ENCODE results near the gene MRGPRF.
A peak's percentile ranks its signal among the peaks of the same experiment; 100 is the strongest.
"Not testable (repeated sequence)": the region's sequence is repeated elsewhere in the genome, so short reads cannot be mapped to it uniquely, and the experiment has no call there.

Gene MRGPRF

GRCh38 chr11:68999748-69000355, 13.2 kb downstream of the MRGPRF start:
- H3K9me3 Mint-ChIP-seq; H3K4me3 Mint-ChIP-seq; H3K4me1 Mint-ChIP-seq (ENCODE audit: low read depth in 2 of 2); H3K36me3 Mint-ChIP-seq (ENCODE audit: insufficient read depth); DNase-seq: not testable (repeated sequence)
- ATAC-seq (replicated peaks): peak; percentile 19
- Mint-ChIP-seq H3K27me3 (peaks cover 18 to 58% of the 10 kb centered on the region in 2 donors), H3K27ac (peak overlapping the region; percentile 19 to 46)

DNA sequence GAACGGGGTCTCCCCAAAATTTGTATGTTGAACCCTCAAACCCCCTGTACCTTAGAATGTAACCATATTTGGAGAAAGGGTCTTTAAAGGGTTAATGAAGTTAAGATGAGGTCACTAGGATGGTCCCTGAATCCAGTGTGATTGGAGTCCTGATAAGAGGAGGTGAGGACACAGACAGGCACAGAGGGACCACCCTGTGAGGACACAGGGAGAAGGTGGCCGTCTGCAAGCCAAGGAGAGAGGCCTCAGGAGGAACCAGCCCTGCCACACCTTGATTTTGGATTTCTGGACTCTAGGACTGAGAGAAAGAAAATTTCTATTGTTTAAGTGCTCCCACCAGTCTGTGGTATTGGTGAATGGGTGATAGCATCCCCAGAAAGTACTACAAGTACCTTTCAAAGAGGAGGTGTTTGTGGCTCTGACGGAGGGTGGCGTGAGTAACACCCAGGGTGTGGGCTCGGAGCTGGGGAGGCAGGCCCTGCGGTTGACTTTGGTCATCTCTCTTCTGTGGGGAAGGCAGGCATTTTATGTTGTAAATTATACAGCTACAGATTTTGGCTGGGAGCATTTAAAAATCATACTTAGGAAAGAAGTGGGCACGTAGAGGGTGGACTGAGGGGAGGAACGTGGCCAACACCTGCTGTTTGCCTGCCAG, 13.8 kb downstream of the MRGPRF start:
- Mint-ChIP-seq H3K27me3 (peaks cover 18 to 58% of the 10 kb centered on the region in 2 donors), H3K4me3 (peak overlapping the region in 1 of 2 donors; percentile 48), H3K4me1 (ENCODE audit: low read depth in 2 of 2) (peaks cover 4 to 10% of the 10 kb centered on the region in 2 donors), H3K9me3 (no peaks in the 10 kb centered on the region), H3K36me3 (ENCODE audit: insufficient read depth) (peaks cover 2% of the 10 kb centered on the region), H3K27ac (peak overlapping the region; percentile 19 to 46)
- peak in 1 of 3 experiments; percentile 16 for DNase-seq
- ATAC-seq (replicated peaks): peak; percentile 83

DNA sequence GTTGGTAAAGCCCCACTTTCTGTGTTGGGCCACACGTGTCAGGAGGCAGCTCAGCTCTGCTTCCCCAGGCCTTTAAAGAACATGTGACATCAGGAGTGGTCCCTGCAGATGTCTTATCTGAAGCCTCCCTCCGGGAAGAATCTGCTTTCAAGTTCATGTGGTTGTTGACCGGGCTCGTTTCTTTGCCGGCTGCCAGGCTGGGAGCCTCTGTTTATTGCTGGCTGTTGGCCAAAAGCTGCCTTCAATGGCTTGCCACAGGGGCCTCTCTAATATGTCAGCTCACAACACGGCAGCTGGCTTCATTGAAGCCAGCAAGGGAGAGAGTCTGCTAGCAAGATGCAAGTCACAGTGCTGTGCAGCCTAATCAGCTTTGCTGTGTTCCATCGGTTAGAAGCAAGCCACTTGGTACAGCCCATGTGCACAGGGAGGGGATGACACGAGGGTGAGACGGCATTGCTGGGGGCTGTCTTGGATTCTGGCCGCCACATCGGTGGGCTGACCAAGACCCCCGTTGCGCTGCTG, 14.6 kb downstream of the MRGPRF start:
- no peak for ATAC-seq (replicated peaks)
- no peak overlapping the region for H3K27ac Mint-ChIP-seq
- no peaks in the 10 kb centered on the region for H3K9me3 Mint-ChIP-seq
- H3K36me3 Mint-ChIP-seq (ENCODE audit: insufficient read depth): peaks cover 2% of the 10 kb centered on the region
- H3K4me3 Mint-ChIP-seq: no peak overlapping the region
- H3K27me3 Mint-ChIP-seq: peaks cover 18 to 58% of the 10 kb centered on the region in 2 donors
- H3K4me1 Mint-ChIP-seq (ENCODE audit: low read depth in 2 of 2): peaks cover 4 to 10% of the 10 kb centered on the region in 2 donors
- DNase-seq: no peak

- no peaks in the 10 kb centered on the region for H3K9me3 Mint-ChIP-seq
- peaks cover 20 to 58% of the 10 kb centered on the region in 2 donors for H3K27me3 Mint-ChIP-seq
- ATAC-seq (replicated peaks): no peak
- peaks cover 4 to 10% of the 10 kb centered on the region in 2 donors for H3K4me1 Mint-ChIP-seq (ENCODE audit: low read depth in 2 of 2)
- no peak overlapping the region for H3K4me3 Mint-ChIP-seq
- DNase-seq: no peak
- H3K27ac Mint-ChIP-seq: no peak overlapping the region
- peaks cover 2% of the 10 kb centered on the region for H3K36me3 Mint-ChIP-seq (ENCODE audit: insufficient read depth)
Measured at GRCh38 chr11:68997995-68998348, 15.1 kb downstream of the MRGPRF start.

GRCh38 chr11:68997124-68997994, 15.7 kb downstream of the MRGPRF start:
- Mint-ChIP-seq H3K4me3 (no peak overlapping the region), H3K4me1 (ENCODE audit: low read depth in 2 of 2) (peaks cover 4 to 10% of the 10 kb centered on the region in 2 donors), H3K9me3 (no peaks in the 10 kb centered on the region), H3K27me3 (peaks cover 19 to 58% of the 10 kb centered on the region in 2 donors), H3K27ac (no peak overlapping the region), H3K36me3 (ENCODE audit: insufficient read depth) (peaks cover 2% of the 10 kb centered on the region)
- DNase-seq (no peak), ATAC-seq (replicated peaks) (no peak)

GRCh38 chr11:68996376-68997123, 16.5 kb downstream of the MRGPRF start:
- peaks cover 4 to 10% of the 10 kb centered on the region in 2 donors for H3K4me1 Mint-ChIP-seq (ENCODE audit: low read depth in 2 of 2)
- H3K9me3 Mint-ChIP-seq: no peaks in the 10 kb centered on the region
- no peak overlapping the region for H3K27ac Mint-ChIP-seq
- peaks cover 22 to 63% of the 10 kb centered on the region in 2 donors for H3K27me3 Mint-ChIP-seq
- no peak for DNase-seq
- H3K36me3 Mint-ChIP-seq (ENCODE audit: insufficient read depth): peaks cover 2% of the 10 kb centered on the region
- no peak for ATAC-seq (replicated peaks)
- no peak overlapping the region for H3K4me3 Mint-ChIP-seq

DNA sequence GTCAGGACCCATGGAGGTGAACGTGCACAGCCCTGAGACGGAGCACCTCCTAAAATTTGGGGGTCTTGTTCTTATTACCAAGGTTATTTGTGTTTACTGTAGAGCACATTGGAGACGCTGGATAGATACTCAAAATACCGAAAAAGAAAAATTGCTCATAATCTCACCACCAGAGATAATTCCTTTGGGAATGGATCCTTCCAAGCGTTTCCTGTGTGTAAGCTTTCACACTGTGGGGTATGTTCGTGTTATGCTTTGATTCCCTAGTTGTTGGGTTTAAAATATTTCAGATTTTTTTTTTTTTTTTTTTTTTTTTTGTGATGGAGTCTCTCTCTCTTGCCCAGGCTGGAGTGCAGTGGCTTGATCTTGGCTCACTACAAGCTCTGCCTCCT, 18.2 kb downstream of the MRGPRF start:
- Mint-ChIP-seq H3K36me3 (ENCODE audit: insufficient read depth) (peaks cover 2% of the 10 kb centered on the region), H3K4me1 (ENCODE audit: low read depth in 2 of 2) (peaks cover 4 to 10% of the 10 kb centered on the region in 2 donors), H3K27me3 (peaks cover 29 to 79% of the 10 kb centered on the region in 2 donors), H3K4me3 (no peak overlapping the region), H3K27ac (no peak overlapping the region), H3K9me3 (no peaks in the 10 kb centered on the region)
- ATAC-seq (replicated peaks) (no peak), DNase-seq (no peak)

DNA sequence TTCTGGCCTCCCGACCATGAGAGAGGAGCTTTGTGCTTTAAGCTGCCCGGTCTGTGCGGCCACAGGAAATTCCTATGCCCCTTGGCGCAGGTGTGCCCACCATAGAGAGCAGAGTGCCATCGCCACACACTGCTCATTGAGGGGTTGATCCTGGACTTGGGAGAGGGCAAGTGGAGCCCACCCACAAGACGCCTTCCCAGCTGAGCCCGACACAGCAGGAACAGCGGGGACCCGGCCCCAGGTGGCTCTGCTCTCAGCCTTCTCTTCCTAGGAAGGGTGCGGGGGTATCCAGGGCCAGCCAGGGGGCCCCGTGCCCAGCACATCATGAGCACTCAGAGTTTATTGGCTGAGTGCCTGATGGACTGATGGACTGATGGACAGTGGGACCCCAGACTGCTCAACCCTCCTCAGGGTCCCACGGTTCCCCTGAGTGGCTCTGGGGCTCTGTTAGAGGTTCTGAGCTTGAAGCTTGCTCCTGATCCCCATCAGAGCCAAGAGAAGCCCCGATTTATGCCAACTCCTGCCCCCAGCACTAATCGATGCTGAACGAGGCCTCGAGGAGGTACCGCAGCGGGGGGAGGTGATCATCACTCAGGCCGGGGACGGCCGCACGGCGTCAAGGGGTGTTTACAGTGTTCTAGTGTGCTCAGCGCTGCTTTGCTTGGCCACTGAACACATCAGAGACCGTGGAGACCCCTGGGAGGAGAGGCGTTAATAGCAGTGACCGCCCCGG, 18.7 kb downstream of the MRGPRF start:
- Mint-ChIP-seq H3K36me3 (ENCODE audit: insufficient read depth) (peaks cover under 1% of the 10 kb centered on the region), H3K4me3 (no peak overlapping the region), H3K27me3 (peaks cover 33 to 80% of the 10 kb centered on the region in 2 donors), H3K9me3 (no peaks in the 10 kb centered on the region), H3K4me1 (ENCODE audit: low read depth in 2 of 2) (peaks cover 1 to 7% of the 10 kb centered on the region in 2 donors), H3K27ac (no peak overlapping the region)
- DNase-seq: no peak
- ATAC-seq (replicated peaks): no peak

- Mint-ChIP-seq H3K27me3 (peaks cover 33 to 72% of the 10 kb centered on the region in 2 donors), H3K4me3 (no peak overlapping the region), H3K27ac (no peak overlapping the region), H3K36me3 (ENCODE audit: insufficient read depth) (no peaks in the 10 kb centered on the region), H3K9me3 (no peaks in the 10 kb centered on the region), H3K4me1 (ENCODE audit: low read depth in 2 of 2) (peaks cover 0 to 2% of the 10 kb centered on the region in 2 donors)
- no peak for DNase-seq
- ATAC-seq (replicated peaks): no peak
Measured at GRCh38 chr11:68993546-68993945, 19.5 kb downstream of the MRGPRF start.

- H3K4me1 Mint-ChIP-seq (ENCODE audit: low read depth in 2 of 2): no peaks in the 10 kb centered on the region
- H3K27ac Mint-ChIP-seq: no peak overlapping the region
- DNase-seq (no peak), ATAC-seq (replicated peaks) (no peak)
- no peaks in the 10 kb centered on the region for H3K36me3 Mint-ChIP-seq (ENCODE audit: insufficient read depth)
- H3K9me3 Mint-ChIP-seq: no peaks in the 10 kb centered on the region
- no peak overlapping the region for H3K4me3 Mint-ChIP-seq
- peaks cover 33 to 70% of the 10 kb centered on the region in 2 donors for H3K27me3 Mint-ChIP-seq
Measured at GRCh38 chr11:68992743-68993255, 20.2 kb downstream of the MRGPRF start.

GRCh38 chr11:68990995-68991780, 21.9 kb downstream of the MRGPRF start:
- Mint-ChIP-seq H3K27me3 (peaks cover 39 to 70% of the 10 kb centered on the region in 2 donors), H3K4me3 (no peak overlapping the region), H3K9me3 (no peaks in the 10 kb centered on the region), H3K36me3 (ENCODE audit: insufficient read depth) (peaks cover 2% of the 10 kb centered on the region), H3K4me1 (ENCODE audit: low read depth in 2 of 2) (no peaks in the 10 kb centered on the region), H3K27ac (no peak overlapping the region)
- DNase-seq (no peak), ATAC-seq (replicated peaks) (no peak)

Measured in effector memory CD8-positive, alpha-beta T cell (primary cell).